WTC11 (cell line): Measurements from ENCODE around the gene SMCO2. TPM values are rescaled to one million over a fixed set of nuclear protein-coding genes. Genes with fewer than 3 reads are reported as not detected.

ENCODE experiments used
- ATAC-seq: fragments of 200-7000 bp; cut with Tn5 transposase; 2 replicates; pipeline ENCODE4 v1.10.0; 2021; ENCODE audit warnings: mild to moderate bottlenecking, moderate library complexity
- CTCF ChIA-PET: fragments of 300-600 bp; sonication (Branson Sonifier 250); formaldehyde crosslinking; loops from one replicate; lab custom pipeline; 2021; ENCODE audit warnings: antibody characterized with exemption; lab: Charles Lee
- POLR2A ChIA-PET: fragments of 350-600 bp; sonication (Branson Sonifier 250); formaldehyde crosslinking; loops from one replicate; lab custom pipeline; 2021; ENCODE audit warnings: antibody characterized with exemption; lab: Charles Lee
- DNase-seq: peaks from one replicate; pipeline ENCODE4 v3.0.0; 2021; ENCODE audit warnings: low spot score
- H3K27ac Mint-ChIP-seq: 2 replicates; pipeline ENCODE4 v1.8.0; 2021; ENCODE audit warnings: mixed read lengths
- H3K27me3 Mint-ChIP-seq: 2 replicates; pipeline ENCODE4 v1.8.0; 2021; ENCODE audit warnings: low read depth, mild to moderate bottlenecking, moderate library complexity, mixed read lengths
- H3K36me3 Mint-ChIP-seq: 2 replicates; pipeline ENCODE4 v1.8.0; 2021; ENCODE audit warnings: mixed read lengths
- H3K4me1 Mint-ChIP-seq: 2 replicates; pipeline ENCODE4 v1.8.0; 2022; ENCODE audit warnings: mixed read lengths
- H3K4me3 Mint-ChIP-seq: 2 replicates; pipeline ENCODE4 v1.8.0; 2021; ENCODE audit warnings: mild to moderate bottlenecking, moderate library complexity, mixed read lengths
- H3K9me3 Mint-ChIP-seq: 2 replicates; pipeline ENCODE4 v1.8.0; 2021; ENCODE audit warnings: mixed read lengths
- CDX4 ChIP-seq: fragments of 250-450 bp; sonication (Bioruptor Pico); IDR thresholded peaks from 2 replicates; pipeline ENCODE4 v1.9.0; 2021; ENCODE audit warnings: moderate library complexity, mild to moderate bottlenecking, inconsistent platforms, borderline replicate concordance
- CREM ChIP-seq: sonication (generic); formaldehyde crosslinking; IDR thresholded peaks from 2 replicates; pipeline ENCODE4 v1.8.1; 2022; ENCODE audit warnings: mild to moderate bottlenecking, missing genetic modification reagents, moderate library complexity
- GTF2I ChIP-seq: fragments of 250-450 bp; sonication (Bioruptor Pico); conservative IDR thresholded peaks from 2 replicates; pipeline ENCODE4 v1.4.0; 2021; ENCODE audit warnings: mild to moderate bottlenecking
- JUN ChIP-seq: sonication (generic); formaldehyde crosslinking; IDR thresholded peaks from 2 replicates; pipeline ENCODE4 v1.8.0; 2023; ENCODE audit warnings: mild to moderate bottlenecking, missing genetic modification reagents
- MXD4 ChIP-seq: fragments of 250-450 bp; sonication (Bioruptor Pico); IDR thresholded peaks from 2 replicates; pipeline ENCODE4 v1.8.0; 2021; ENCODE audit warnings: mild to moderate bottlenecking, moderate library complexity, borderline replicate concordance
- NFE2L1 ChIP-seq: sonication (generic); formaldehyde crosslinking; IDR thresholded peaks from 2 replicates; pipeline ENCODE4 v1.8.1; 2023; ENCODE audit warnings: missing genetic modification reagents
- NR2C2 ChIP-seq: sonication (generic); formaldehyde crosslinking; IDR thresholded peaks from 2 replicates; pipeline ENCODE4 v1.8.0; 2022; ENCODE audit warnings: mild to moderate bottlenecking, missing genetic modification reagents
- RELA ChIP-seq: sonication (generic); formaldehyde crosslinking; IDR thresholded peaks from 2 replicates; pipeline ENCODE4 v1.8.1; 2022; ENCODE audit warnings: missing genetic modification reagents, mild to moderate bottlenecking, borderline replicate concordance
- RORB ChIP-seq: fragments of 250-450 bp; sonication (Bioruptor Pico); IDR thresholded peaks from 2 replicates; pipeline ENCODE4 v1.9.0; 2021; ENCODE audit warnings: mild to moderate bottlenecking
- SOX15 ChIP-seq: fragments of 250-450 bp; sonication (Bioruptor Pico); IDR thresholded peaks from 2 replicates; pipeline ENCODE4 v1.9.0; 2021; ENCODE audit warnings: mild to moderate bottlenecking
- TEAD4 ChIP-seq: sonication (generic); formaldehyde crosslinking; IDR thresholded peaks from 2 replicates; pipeline ENCODE4 v1.8.0; 2022; ENCODE audit warnings: mild to moderate bottlenecking, missing genetic modification reagents
- USF2 ChIP-seq: sonication (generic); formaldehyde crosslinking; IDR thresholded peaks from 2 replicates; pipeline ENCODE4 v1.8.1; 2023; ENCODE audit warnings: mild to moderate bottlenecking, missing genetic modification reagents, moderate library complexity
- ZNF232 ChIP-seq: sonication (generic); formaldehyde crosslinking; IDR thresholded peaks from 2 replicates; pipeline ENCODE4 v1.8.0; 2022; ENCODE audit warnings: mild to moderate bottlenecking, missing genetic modification reagents
- ZSCAN18 ChIP-seq: fragments of 250-450 bp; sonication (Bioruptor Pico); IDR thresholded peaks from 2 replicates; pipeline ENCODE4 v2.1.2; 2022; ENCODE audit warnings: mild to moderate bottlenecking, moderate library complexity
- total RNA-seq: library from RNA; stranded (reverse); gene quantifications from 3 replicates; pipeline ENCODE4 v1.2.3, GENCODE V29; 2021
- TF ChIP-seq, protein P1 (sequence below): fragments of 200-600 bp; IDR thresholded peaks from 2 replicates; pipeline ENCODE4 v1.8.0; 2022; ENCODE audit warnings: antibody characterized with exemption
- TF ChIP-seq, protein P2 (sequence below): sonication (generic); formaldehyde crosslinking; IDR thresholded peaks from 2 replicates; pipeline ENCODE4 v1.8.0; 2022; ENCODE audit warnings: mild to moderate bottlenecking, missing genetic modification reagents
- TF ChIP-seq, protein P3 (sequence below): fragments of 250-450 bp; sonication (Bioruptor Pico); conservative IDR thresholded peaks from 2 replicates; pipeline ENCODE4 v1.9.0; 2021; ENCODE audit warnings: mild to moderate bottlenecking

Gene SMCO2
- total RNA-seq, 1 experiment from 2014 or later = 0.52 TPM

DNA sequence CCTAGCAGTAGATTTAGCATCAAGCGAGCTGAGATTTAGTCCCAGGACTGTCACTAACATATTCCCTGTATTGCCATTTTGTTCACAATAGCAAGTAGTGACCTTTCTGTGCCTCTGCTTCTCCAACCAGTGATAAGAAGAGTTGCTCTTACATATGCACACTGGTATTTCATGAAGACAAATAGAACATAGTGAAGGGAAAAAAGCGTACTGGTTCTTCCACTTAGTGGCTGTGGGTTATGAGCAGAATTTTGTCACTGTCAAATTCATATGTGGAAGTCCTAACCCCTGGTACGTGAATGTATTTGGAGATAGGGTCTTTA lies 65.1 kb downstream of the SMCO2 start (continued):
- TF ChIP-seq USF2 (CRISPR knock-in tag) = no peak

DNA sequence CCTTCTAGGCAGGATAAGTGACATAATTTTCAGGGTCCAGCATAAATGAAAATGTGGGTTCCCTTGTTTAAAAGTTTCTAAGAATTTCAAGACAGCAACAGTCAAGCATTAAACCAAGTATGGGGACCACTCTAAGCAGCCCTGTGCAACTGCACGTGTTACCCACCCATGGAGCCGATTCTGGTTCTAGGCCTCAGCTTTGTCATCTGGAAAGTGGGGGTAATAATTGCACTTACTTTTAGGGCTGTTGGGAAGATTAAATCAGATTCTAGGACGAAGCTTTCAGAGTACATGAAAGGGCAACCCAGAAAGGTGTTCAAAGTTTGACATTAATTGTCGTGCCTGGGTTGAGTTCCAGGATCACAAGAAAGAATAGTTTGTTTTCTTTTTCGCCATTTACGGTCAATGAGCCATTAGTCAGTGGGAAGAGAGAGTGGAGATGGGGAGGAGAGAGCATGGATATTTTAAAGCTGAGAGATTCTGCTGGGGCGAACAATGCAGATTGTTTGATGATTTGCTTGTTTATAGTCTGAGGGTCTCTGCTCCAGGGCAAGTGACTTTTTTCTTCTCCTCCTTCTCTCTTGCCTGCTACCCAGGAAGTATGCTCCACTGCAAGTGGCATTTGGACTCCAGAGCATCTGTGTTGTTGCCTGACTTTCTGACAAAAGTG lies 66.8 kb downstream of the SMCO2 start:
- DNase-seq (no peak), ATAC-seq (no peak)
- Mint-ChIP-seq H3K27ac (no peak overlapping the region), H3K27me3 (peaks cover 4% of the 10 kb centered on the region; the same call in 1 of the 2 replicates), H3K36me3 (no peaks in the 10 kb centered on the region), H3K9me3 (no peaks in the 10 kb centered on the region), H3K4me1 (peaks cover 5% of the 10 kb centered on the region), H3K4me3 (no peak overlapping the region)
- CTCF ChIA-PET = no interaction called here
- POLR2A ChIA-PET = no interaction called here
- TF ChIP-seq MXD4 (CRISPR knock-in tag) = no peak
- TF ChIP-seq ZSCAN18 (CRISPR knock-in tag) = no peak
- TF ChIP-seq SOX15 (CRISPR knock-in tag) = no peak
- TF ChIP-seq RELA (CRISPR knock-in tag) = no peak
- TF ChIP-seq, protein P1, sequence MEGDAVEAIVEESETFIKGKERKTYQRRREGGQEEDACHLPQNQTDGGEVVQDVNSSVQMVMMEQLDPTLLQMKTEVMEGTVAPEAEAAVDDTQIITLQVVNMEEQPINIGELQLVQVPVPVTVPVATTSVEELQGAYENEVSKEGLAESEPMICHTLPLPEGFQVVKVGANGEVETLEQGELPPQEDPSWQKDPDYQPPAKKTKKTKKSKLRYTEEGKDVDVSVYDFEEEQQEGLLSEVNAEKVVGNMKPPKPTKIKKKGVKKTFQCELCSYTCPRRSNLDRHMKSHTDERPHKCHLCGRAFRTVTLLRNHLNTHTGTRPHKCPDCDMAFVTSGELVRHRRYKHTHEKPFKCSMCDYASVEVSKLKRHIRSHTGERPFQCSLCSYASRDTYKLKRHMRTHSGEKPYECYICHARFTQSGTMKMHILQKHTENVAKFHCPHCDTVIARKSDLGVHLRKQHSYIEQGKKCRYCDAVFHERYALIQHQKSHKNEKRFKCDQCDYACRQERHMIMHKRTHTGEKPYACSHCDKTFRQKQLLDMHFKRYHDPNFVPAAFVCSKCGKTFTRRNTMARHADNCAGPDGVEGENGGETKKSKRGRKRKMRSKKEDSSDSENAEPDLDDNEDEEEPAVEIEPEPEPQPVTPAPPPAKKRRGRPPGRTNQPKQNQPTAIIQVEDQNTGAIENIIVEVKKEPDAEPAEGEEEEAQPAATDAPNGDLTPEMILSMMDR = no peak
- TF ChIP-seq, protein P2, sequence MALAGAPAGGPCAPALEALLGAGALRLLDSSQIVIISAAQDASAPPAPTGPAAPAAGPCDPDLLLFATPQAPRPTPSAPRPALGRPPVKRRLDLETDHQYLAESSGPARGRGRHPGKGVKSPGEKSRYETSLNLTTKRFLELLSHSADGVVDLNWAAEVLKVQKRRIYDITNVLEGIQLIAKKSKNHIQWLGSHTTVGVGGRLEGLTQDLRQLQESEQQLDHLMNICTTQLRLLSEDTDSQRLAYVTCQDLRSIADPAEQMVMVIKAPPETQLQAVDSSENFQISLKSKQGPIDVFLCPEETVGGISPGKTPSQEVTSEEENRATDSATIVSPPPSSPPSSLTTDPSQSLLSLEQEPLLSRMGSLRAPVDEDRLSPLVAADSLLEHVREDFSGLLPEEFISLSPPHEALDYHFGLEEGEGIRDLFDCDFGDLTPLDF (CRISPR knock-in tag) = no peak
- TF ChIP-seq GTF2I (CRISPR knock-in tag) = no peak
- TF ChIP-seq TEAD4 (CRISPR knock-in tag) = no peak
- TF ChIP-seq RORB = no peak
- TF ChIP-seq JUN = no peak
- TF ChIP-seq CDX4 (CRISPR knock-in tag) = no peak
- TF ChIP-seq NR2C2 (CRISPR knock-in tag) = no peak
- TF ChIP-seq CREM (CRISPR knock-in tag) = no peak
- TF ChIP-seq, protein P3, sequence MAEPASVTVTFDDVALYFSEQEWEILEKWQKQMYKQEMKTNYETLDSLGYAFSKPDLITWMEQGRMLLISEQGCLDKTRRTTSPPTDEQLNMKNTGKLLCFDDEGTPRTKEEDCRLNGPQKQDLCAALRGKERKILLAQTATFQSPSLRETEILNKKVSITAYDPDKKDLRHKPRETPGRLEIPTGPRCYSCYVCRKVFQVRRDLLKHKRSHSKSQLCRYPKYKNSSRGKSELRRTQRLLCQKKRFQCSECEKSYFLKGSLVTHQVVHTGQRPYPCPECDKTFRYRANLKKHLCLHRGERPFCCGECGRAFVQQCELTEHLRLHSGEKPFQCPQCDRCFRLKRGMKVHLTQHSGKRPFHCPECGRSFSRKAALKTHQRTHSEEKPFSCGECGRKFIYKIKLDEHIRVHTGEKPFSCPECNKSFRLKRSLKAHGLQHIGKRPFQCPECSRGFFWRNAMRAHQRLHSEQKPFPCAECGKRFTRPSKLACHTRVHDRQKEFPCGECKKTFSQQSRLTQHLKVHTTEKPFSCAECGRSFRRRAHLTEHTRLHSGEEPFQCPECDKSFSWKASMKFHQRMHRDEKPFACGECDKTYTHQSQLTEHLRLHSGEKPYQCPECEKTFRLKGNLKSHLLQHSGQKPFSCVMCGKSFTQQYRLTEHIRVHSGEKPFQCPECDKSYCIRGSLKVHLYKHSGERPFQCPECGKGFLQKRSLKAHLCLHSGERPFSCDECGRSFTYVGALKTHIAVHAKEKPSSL (CRISPR knock-in tag) = no peak
- no peak for TF ChIP-seq ZNF232 (CRISPR knock-in tag)
- no peak for TF ChIP-seq NFE2L1 (CRISPR knock-in tag)
